HEK293 (cell line): ENCODE measurements around the gene LGALS1.
A peak's percentile ranks its signal among the peaks of the same experiment; 100 is the strongest.

Source experiments
- CTCF ChIA-PET: fragments of 350-600 bp; formaldehyde crosslinking; extraction: SDS; loops from one replicate; lab custom pipeline; 2021; ENCODE audit warnings: antibody characterized with exemption; lab: Yijun Ruan, JAX
- POLR2A ChIA-PET: fragments of 300-600 bp; formaldehyde crosslinking; extraction: SDS; loops from one replicate; lab custom pipeline; 2020; ENCODE audit warnings: antibody characterized with exemption, inconsistent platforms; lab: Yijun Ruan, JAX
- H3K27ac ChIP-seq: fragments of 200-500 bp; sonication (Bioruptor generic); 2 replicates; pipeline ENCODE4 v1.5.1; 2014; ENCODE audit warnings: low read depth, low read length, control low read depth, inconsistent platforms; ENCODE audit errors: extremely low read depth
- H3K36me3 ChIP-seq, 2 experiments: fragments of 200-500 bp in 1 of 2; sonication (Bioruptor generic) in 1 of 2; 1 replicate in 1 of 2; 2 replicates in 1 of 2; pipeline ENCODE4 v1.5.1; 2014 to 2017; ENCODE audit warnings: inconsistent platforms in 2 of 2, low read length in 2 of 2; ENCODE audit not compliant: control insufficient read depth in 2 of 2, insufficient read depth in 1 of 2
- H3K4me1 ChIP-seq: fragments of 200-500 bp; sonication (Bioruptor generic); 2 replicates; pipeline ENCODE4 v1.5.1; 2014; ENCODE audit warnings: mild to moderate bottlenecking, low read length, inconsistent platforms; ENCODE audit not compliant: control insufficient read depth, insufficient read depth
- H3K4me3 ChIP-seq: 2 replicates; pipeline ENCODE4 v1.5.1; 2011; ENCODE audit warnings: low read depth, mild to moderate bottlenecking, control low read depth, low read length, moderate library complexity
- H3K9me3 ChIP-seq: fragments of 200-500 bp; sonication (Bioruptor generic); 2 replicates; pipeline ENCODE4 v1.5.1; 2014; ENCODE audit warnings: low read depth, low read length, inconsistent platforms; ENCODE audit not compliant: control insufficient read depth, insufficient read depth
- KLF1 ChIP-seq: fragments of 450-650 bp; formaldehyde crosslinking; IDR thresholded peaks from 2 replicates; pipeline ENCODE4 v1.5.1; 2016; ENCODE audit warnings: missing biosample characterization, missing genetic modification characterization
- KLF16 ChIP-seq: fragments of 450-650 bp; formaldehyde crosslinking; IDR thresholded peaks from 2 replicates; pipeline ENCODE4 v1.5.1; 2017; ENCODE audit warnings: missing biosample characterization, missing genetic modification characterization
- SP2 ChIP-seq: fragments of 450-650 bp; formaldehyde crosslinking; IDR thresholded peaks from 2 replicates; pipeline ENCODE4 v1.5.1; 2016; ENCODE audit warnings: missing biosample characterization, missing genetic modification characterization
- ZFP69B ChIP-seq: fragments of 450-650 bp; formaldehyde crosslinking; IDR thresholded peaks from 2 replicates; pipeline ENCODE4 v1.5.1; 2016; ENCODE audit warnings: missing biosample characterization, missing genetic modification characterization
- ZNF114 ChIP-seq: fragments of 450-650 bp; formaldehyde crosslinking; IDR thresholded peaks from 2 replicates; pipeline ENCODE4 v1.5.0; 2017; ENCODE audit warnings: missing biosample characterization, missing genetic modification characterization
- ZNF16 ChIP-seq: fragments of 450-650 bp; formaldehyde crosslinking; IDR thresholded peaks from 2 replicates; pipeline ENCODE4 v1.5.1; 2016; ENCODE audit warnings: low read depth, missing biosample characterization, missing genetic modification characterization
- ZNF174 ChIP-seq: fragments of 450-650 bp; formaldehyde crosslinking; IDR thresholded peaks from 2 replicates; pipeline ENCODE4 v1.5.0; 2017; ENCODE audit warnings: missing biosample characterization, mild to moderate bottlenecking, missing genetic modification characterization
- ZNF211 ChIP-seq: fragments of 450-650 bp; formaldehyde crosslinking; IDR thresholded peaks from 2 replicates; pipeline ENCODE4 v1.5.1; 2016; ENCODE audit warnings: low read depth, missing biosample characterization, missing genetic modification characterization
- ZNF221 ChIP-seq: fragments of 450-650 bp; formaldehyde crosslinking; IDR thresholded peaks from 2 replicates; pipeline ENCODE4 v1.5.1; 2017; ENCODE audit warnings: missing biosample characterization, missing genetic modification characterization, borderline replicate concordance
- ZNF223 ChIP-seq: fragments of 450-650 bp; formaldehyde crosslinking; IDR thresholded peaks from 2 replicates; pipeline ENCODE4 v1.5.1; 2016; ENCODE audit warnings: missing biosample characterization, missing genetic modification characterization
- ZNF248 ChIP-seq: fragments of 450-650 bp; formaldehyde crosslinking; IDR thresholded peaks from 2 replicates; pipeline ENCODE4 v1.5.1; 2017; ENCODE audit warnings: missing biosample characterization, missing genetic modification characterization
- ZNF292 ChIP-seq: fragments of 450-650 bp; formaldehyde crosslinking; IDR thresholded peaks from 2 replicates; pipeline ENCODE4 v1.5.1; 2016; ENCODE audit warnings: low read depth, missing biosample characterization, missing genetic modification characterization, borderline replicate concordance
- ZNF560 ChIP-seq: fragments of 450-650 bp; formaldehyde crosslinking; IDR thresholded peaks from 2 replicates; pipeline ENCODE4 v1.5.1; 2017; ENCODE audit warnings: missing biosample characterization, missing genetic modification characterization, borderline replicate concordance
- ZNF624 ChIP-seq: fragments of 450-650 bp; formaldehyde crosslinking; IDR thresholded peaks from 2 replicates; pipeline ENCODE4 v1.5.1; 2017; ENCODE audit warnings: missing biosample characterization, missing genetic modification characterization
- ZNF660 ChIP-seq: fragments of 450-650 bp; IDR thresholded peaks from 2 replicates; pipeline ENCODE4 v1.5.1; 2018; ENCODE audit warnings: missing biosample characterization, mild to moderate bottlenecking, missing genetic modification characterization
- ZNF664 ChIP-seq: fragments of 450-650 bp; formaldehyde crosslinking; IDR thresholded peaks from 2 replicates; pipeline ENCODE4 v1.5.1; 2016; ENCODE audit warnings: missing biosample characterization, missing genetic modification characterization
- TF ChIP-seq, protein P1 (sequence below): fragments of 450-650 bp; formaldehyde crosslinking; IDR thresholded peaks from 2 replicates; pipeline ENCODE4 v1.5.1; 2016; ENCODE audit warnings: missing biosample characterization, missing genetic modification characterization, borderline replicate concordance

LGALS1 gene

DNA sequence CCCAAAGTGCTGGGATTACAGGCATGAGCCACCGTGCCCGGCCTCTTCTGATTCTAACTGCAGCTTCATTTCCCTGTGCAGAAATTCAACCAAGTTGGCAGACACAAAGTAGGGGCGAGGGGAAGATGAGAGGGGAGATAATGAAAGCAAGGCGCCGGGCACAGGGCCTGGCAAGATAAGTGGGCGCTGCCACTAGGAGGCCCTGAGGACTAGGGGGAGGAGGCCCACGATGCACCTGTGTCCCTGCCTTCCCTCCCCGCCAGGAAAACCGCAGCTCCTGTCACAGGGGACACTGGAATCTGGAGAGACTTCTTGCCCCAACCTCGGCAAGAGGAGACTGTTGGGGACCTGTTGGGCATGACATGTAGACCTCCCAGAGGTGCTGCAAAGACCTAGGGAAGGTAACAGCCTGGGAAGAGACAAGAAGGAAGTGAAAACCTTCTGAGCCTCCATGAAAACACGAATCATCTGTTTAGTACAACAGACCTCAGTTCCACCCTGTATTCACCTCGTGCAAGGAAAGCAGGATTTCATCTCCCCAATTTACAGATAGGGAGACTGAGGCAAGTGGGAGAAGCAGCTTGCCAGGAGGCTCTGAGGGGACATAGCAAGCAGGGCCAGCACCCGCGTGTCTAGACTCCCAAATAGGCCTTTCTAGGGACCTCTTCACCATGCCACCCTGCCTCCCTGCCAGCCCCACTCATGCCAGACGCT lies 3.1 kb upstream of the LGALS1 start:
- peaks cover 2 to 4% of the 10 kb centered on the region in 2 experiments; a peak in 2 of 3 replicates for H3K36me3 ChIP-seq
- H3K27ac ChIP-seq, result no peak overlapping the region
- CTCF ChIA-PET, result interaction anchor here (0.6 to 3.3 kb wide), 6 partner anchors 11 to 532 kb away, joined by 3 to 26 read pairs (median 8); partner anchors contain the start of gene PDXP
- peaks cover 8% of the 10 kb centered on the region for H3K4me1 ChIP-seq
- POLR2A ChIA-PET, result interaction anchor here (1.4 to 7.0 kb wide), 3 partner anchors 9 to 13 kb away, joined by 7 to 38 read pairs (median 8); partner anchors contain the start of gene PDXP
- TF ChIP-seq ZNF223 (tag by site-specific recombination) (no peak), ZNF114 (tag by site-specific recombination) (no peak), ZNF16 (tag by site-specific recombination) (no peak), ZNF174 (tag by site-specific recombination) (no peak), KLF16 (tag by site-specific recombination) (no peak), ZNF660 (tag by site-specific recombination) (no peak), ZNF624 (tag by site-specific recombination) (no peak), ZNF560 (no peak)
- TF ChIP-seq, protein P1, sequence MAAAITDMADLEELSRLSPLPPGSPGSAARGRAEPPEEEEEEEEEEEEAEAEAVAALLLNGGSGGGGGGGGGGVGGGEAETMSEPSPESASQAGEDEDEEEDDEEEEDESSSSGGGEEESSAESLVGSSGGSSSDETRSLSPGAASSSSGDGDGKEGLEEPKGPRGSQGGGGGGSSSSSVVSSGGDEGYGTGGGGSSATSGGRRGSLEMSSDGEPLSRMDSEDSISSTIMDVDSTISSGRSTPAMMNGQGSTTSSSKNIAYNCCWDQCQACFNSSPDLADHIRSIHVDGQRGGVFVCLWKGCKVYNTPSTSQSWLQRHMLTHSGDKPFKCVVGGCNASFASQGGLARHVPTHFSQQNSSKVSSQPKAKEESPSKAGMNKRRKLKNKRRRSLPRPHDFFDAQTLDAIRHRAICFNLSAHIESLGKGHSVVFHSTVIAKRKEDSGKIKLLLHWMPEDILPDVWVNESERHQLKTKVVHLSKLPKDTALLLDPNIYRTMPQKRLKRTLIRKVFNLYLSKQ, result no peak
- H3K4me3 ChIP-seq, result no peak overlapping the region
- no peaks in the 10 kb centered on the region for H3K9me3 ChIP-seq

DNA sequence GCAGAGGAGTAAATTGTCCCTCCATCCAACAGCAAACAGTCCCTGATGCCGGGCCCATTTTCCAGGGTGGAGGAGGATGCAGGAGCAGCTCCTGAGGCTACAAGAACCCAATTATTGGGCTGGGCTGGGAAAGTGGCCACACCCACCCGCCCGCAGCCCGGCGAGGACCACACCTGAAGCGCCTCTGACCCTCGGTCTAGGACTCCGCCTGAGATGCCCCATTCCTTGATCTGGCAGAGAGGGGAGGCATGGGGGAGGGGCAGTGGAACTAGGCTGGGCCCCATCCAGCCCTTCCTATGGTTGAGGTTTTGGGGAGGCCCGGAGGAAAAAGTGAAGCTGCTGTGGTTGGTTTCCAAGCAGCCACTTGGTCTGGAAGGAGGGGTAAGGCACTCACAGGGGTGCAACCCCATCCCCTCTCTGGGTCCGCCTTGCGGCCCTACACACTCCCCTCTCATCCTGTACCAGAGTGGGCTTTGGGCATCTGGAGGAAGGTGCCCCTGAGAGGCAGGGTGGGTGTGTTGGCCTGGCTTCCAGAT lies 2.4 kb upstream of the LGALS1 start:
- CTCF ChIA-PET, result interaction anchor here (0.8 to 15.8 kb wide), 4 partner anchors 12 to 134 kb away, joined by 3 to 353 read pairs (median 19); partner anchors contain the start of gene SH3BP1
- H3K4me1 ChIP-seq, result peaks cover 9% of the 10 kb centered on the region
- POLR2A ChIA-PET, result interaction anchor here (7.0 kb wide), 1 partner anchor 14 kb away, joined by 38 read pairs; the partner anchor contains the start of gene PDXP
- H3K4me3 ChIP-seq, result no peak overlapping the region
- H3K9me3 ChIP-seq, result no peaks in the 10 kb centered on the region
- TF ChIP-seq ZNF211 (tag by site-specific recombination), result no peak
- TF ChIP-seq ZNF292 (tag by site-specific recombination), result no peak
- TF ChIP-seq KLF1, result peak; percentile 97
- TF ChIP-seq ZNF248 (tag by site-specific recombination), result no peak
- H3K36me3 ChIP-seq, result peaks cover 0 to 4% of the 10 kb centered on the region in 2 experiments; a peak in 1 of 3 replicates
- H3K27ac ChIP-seq, result no peak overlapping the region

DNA sequence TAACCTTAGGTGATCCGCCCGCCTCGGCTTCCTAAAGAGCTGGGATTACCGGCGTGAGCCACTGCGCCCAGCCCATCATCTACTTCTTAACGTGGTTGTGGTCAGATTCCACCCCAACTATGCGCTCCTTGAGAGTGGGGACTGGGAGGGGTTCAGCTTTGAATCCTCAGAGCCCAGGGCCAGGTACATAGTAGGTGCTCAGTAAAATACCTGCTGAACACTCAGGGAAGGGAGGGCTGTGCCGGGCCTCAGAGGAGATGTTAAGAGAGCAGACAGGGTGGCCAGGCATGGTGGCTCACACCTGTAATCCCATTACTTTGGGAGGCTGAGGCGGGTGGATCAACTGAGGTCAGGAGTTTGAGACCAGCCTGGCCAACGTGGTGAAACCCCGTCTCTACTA lies 1.2 kb upstream of the LGALS1 start:
- TF ChIP-seq ZFP69B (tag by site-specific recombination), result no peak
- TF ChIP-seq ZNF16 (tag by site-specific recombination), result no peak
- no peak for TF ChIP-seq ZNF221 (tag by site-specific recombination)
- TF ChIP-seq SP2 (tag by site-specific recombination), result no peak
- TF ChIP-seq ZNF664 (tag by site-specific recombination), result peak; percentile 92
- Histone ChIP-seq H3K4me3 (no peak overlapping the region), H3K27ac (no peak overlapping the region), H3K4me1 (peaks cover 9% of the 10 kb centered on the region), H3K36me3 (no peaks in the 10 kb centered on the region), H3K9me3 (no peaks in the 10 kb centered on the region)
- ChIA-PET CTCF (interaction anchor here (0.6 to 15.8 kb wide), 4 partner anchors 12 to 160 kb away, joined by 3 to 353 read pairs (median 11); partner anchors contain the start of gene SH3BP1), POLR2A (interaction anchor here (3.4 to 3.9 kb wide), 2 partner anchors 15 to 66 kb away, joined by 13 to 78 read pairs; partner anchors contain the start of genes GGA1 and PDXP)
